ENCODE results near the gene RETREG3. TPM values are rescaled to one million over a fixed set of nuclear protein-coding genes. Genes with fewer than 3 reads are reported as not detected.
"Not testable (repeated sequence)": the region's sequence is repeated elsewhere in the genome, so short reads cannot be mapped to it uniquely, and the experiment has no call there.

Gene RETREG3
- total RNA-seq, 1 donor from 2014 or later: 48.7 TPM

GRCh38 chr17:42547001-42547461, 62.1 kb downstream of the RETREG3 start:
- no peak for DNase-seq (ENCODE audit: low read depth, low spot score)
- TF ChIP-seq CTCF (conservative IDR thresholded peaks at IDR 0.05): no peak
- H3K27me3 Mint-ChIP-seq (ENCODE audit: low read depth): peaks cover 2% of the 10 kb centered on the region
- no peak overlapping the region for H3K27ac Mint-ChIP-seq (ENCODE audit: unreplicated experiment)
- peak overlapping the region; percentile 67 for H3K4me3 Mint-ChIP-seq
- peaks cover 13% of the 10 kb centered on the region for H3K4me1 Mint-ChIP-seq
- H3K9me3 Mint-ChIP-seq: no peaks in the 10 kb centered on the region
- no peaks in the 10 kb centered on the region for H3K36me3 Mint-ChIP-seq (ENCODE audit: low read depth)

GRCh38 chr17:42545755-42546505, 63.2 kb downstream of the RETREG3 start:
- DNase-seq (ENCODE audit: low read depth, low spot score); H3K4me3 Mint-ChIP-seq; H3K27me3 Mint-ChIP-seq (ENCODE audit: low read depth); H3K27ac Mint-ChIP-seq (ENCODE audit: unreplicated experiment); H3K9me3 Mint-ChIP-seq; H3K36me3 Mint-ChIP-seq (ENCODE audit: low read depth): not testable (repeated sequence)
- H3K4me1 Mint-ChIP-seq: peaks cover 11% of the 10 kb centered on the region

- Mint-ChIP-seq H3K4me1 (peaks cover 8% of the 10 kb centered on the region), H3K9me3 (no peaks in the 10 kb centered on the region), H3K4me3 (peak overlapping the region; percentile 25), H3K27me3 (ENCODE audit: low read depth) (peaks cover 2% of the 10 kb centered on the region), H3K36me3 (ENCODE audit: low read depth) (no peaks in the 10 kb centered on the region), H3K27ac (ENCODE audit: unreplicated experiment) (no peak overlapping the region)
- no peak for TF ChIP-seq CTCF (conservative IDR thresholded peaks at IDR 0.05)
- no peak for DNase-seq (ENCODE audit: low read depth, low spot score)
These were observed 64.3 kb downstream of the RETREG3 start for GRCh38 chr17:42544874-42545283.

- H3K27me3 Mint-ChIP-seq (ENCODE audit: low read depth): no peaks in the 10 kb centered on the region
These were observed 65.7 kb downstream of the RETREG3 start for GRCh38 chr17:42543190-42544079.

GRCh38 chr17:42541041-42541833, 67.9 kb downstream of the RETREG3 start:
- Mint-ChIP-seq H3K9me3 (no peaks in the 10 kb centered on the region), H3K27ac (ENCODE audit: unreplicated experiment) (no peak overlapping the region), H3K36me3 (ENCODE audit: low read depth) (no peaks in the 10 kb centered on the region), H3K4me1 (peaks cover 10% of the 10 kb centered on the region), H3K27me3 (ENCODE audit: low read depth) (no peaks in the 10 kb centered on the region), H3K4me3 (peak overlapping the region; percentile 45)
- no peak for TF ChIP-seq CTCF (conservative IDR thresholded peaks at IDR 0.05)
- no peak for DNase-seq (ENCODE audit: low read depth, low spot score)

More at GRCh38 chr17:42543190-42544079, 65.7 kb downstream of the RETREG3 start:
- Mint-ChIP-seq H3K36me3 (ENCODE audit: low read depth) (no peaks in the 10 kb centered on the region), H3K9me3 (no peaks in the 10 kb centered on the region), H3K27ac (ENCODE audit: unreplicated experiment) (no peak overlapping the region), H3K4me3 (no peak overlapping the region), H3K4me1 (no peaks in the 10 kb centered on the region)
- no peak for DNase-seq (ENCODE audit: low read depth, low spot score)
- TF ChIP-seq CTCF (conservative IDR thresholded peaks at IDR 0.05): no peak

- H3K27ac Mint-ChIP-seq (ENCODE audit: unreplicated experiment); H3K9me3 Mint-ChIP-seq: not testable (repeated sequence)
These were observed 68.6 kb downstream of the RETREG3 start for GRCh38 chr17:42540558-42540957.

More at GRCh38 chr17:42540558-42540957, 68.6 kb downstream of the RETREG3 start:
- H3K4me1 Mint-ChIP-seq: peaks cover 13% of the 10 kb centered on the region
- not testable (repeated sequence) for H3K27me3 Mint-ChIP-seq (ENCODE audit: low read depth); H3K36me3 Mint-ChIP-seq (ENCODE audit: low read depth); DNase-seq (ENCODE audit: low read depth, low spot score)
- peak overlapping the region; percentile 41 for H3K4me3 Mint-ChIP-seq
